ENCODE results near the gene PDE11A. TPM values are rescaled to one million over a fixed set of nuclear protein-coding genes. Genes with fewer than 3 reads are reported as not detected.

Gene PDE11A
- total and polyA plus RNA-seq, 10 donors = 0.02 to 1.2 (median 0.22) TPM; not detected in 3

DNA sequence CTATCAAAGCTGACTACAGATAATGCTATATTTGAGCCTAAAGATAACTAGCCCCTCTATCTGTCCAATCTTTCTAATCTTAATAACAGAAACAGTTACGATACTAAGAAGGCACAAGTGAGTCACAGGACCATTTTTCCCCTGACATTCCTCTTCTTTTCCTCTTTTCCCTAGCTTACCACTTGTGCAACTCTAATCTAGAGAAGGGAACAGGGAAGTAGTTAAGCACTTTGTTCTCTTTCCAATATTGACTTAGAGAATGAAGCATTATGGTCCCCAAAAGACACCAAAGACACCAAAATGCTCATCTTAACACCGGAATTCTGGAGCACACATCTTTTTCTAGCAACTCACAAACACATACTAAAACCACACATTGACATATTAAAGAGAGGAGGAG lies 1.8 kb downstream of the PDE11A start:
- intact Hi-C loops (cut with DNase I; ENCODE audit: low total_unique reads) = no loop called here
- peaks cover 0 to 13% (median 7%) of the 10 kb centered on the region in 6 donors for H3K4me1 ChIP-seq
- 69 to 92% (median 82%) methylated on average over 2 of the region's 2 CpGs for WGBS, 5 donors
- no peak overlapping the region for H3K27ac ChIP-seq
- peaks cover 0 to 63% (median 30%) of the 10 kb centered on the region in 7 donors for H3K27me3 ChIP-seq (replicated peaks in 1 of 7)
- H3K9me3 ChIP-seq = no peaks in the 10 kb centered on the region
- DNase-seq = no peak
- H3K4me3 ChIP-seq = no peak overlapping the region
- H3K36me3 ChIP-seq = no peaks in the 10 kb centered on the region
- TF ChIP-seq POLR2A (IDR thresholded peaks at IDR 0.05) (no peak), POLR2AphosphoS5 (IDR thresholded peaks at IDR 0.05) (no peak)
- TF ChIP-seq, protein P1, sequence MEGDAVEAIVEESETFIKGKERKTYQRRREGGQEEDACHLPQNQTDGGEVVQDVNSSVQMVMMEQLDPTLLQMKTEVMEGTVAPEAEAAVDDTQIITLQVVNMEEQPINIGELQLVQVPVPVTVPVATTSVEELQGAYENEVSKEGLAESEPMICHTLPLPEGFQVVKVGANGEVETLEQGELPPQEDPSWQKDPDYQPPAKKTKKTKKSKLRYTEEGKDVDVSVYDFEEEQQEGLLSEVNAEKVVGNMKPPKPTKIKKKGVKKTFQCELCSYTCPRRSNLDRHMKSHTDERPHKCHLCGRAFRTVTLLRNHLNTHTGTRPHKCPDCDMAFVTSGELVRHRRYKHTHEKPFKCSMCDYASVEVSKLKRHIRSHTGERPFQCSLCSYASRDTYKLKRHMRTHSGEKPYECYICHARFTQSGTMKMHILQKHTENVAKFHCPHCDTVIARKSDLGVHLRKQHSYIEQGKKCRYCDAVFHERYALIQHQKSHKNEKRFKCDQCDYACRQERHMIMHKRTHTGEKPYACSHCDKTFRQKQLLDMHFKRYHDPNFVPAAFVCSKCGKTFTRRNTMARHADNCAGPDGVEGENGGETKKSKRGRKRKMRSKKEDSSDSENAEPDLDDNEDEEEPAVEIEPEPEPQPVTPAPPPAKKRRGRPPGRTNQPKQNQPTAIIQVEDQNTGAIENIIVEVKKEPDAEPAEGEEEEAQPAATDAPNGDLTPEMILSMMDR (IDR thresholded peaks at IDR 0.05 in 8 of 11, conservative IDR thresholded peaks at IDR 0.05 in 3 of 11) = no peak

DNA sequence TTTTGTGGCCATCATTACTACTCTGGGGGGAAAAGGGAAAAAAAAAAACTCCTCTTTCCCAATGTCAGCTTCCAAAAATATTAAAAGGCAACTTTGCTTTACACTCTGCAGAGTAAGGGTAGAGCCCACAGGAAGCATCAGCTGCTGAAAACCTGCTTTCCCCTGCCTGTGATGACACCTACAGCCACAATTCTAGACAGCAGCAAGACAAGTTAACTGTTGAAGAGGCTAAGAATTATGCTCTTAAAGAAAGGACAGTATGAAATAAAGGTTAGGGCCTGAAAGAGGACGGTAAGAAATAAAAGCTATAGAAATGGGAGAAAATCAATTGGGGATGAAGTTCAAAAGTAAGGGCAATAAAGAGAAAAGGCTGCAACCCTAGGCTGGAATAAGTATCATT lies 3.0 kb downstream of the PDE11A start:
- WGBS, 5 donors = 67 to 86% (median 81%) methylated on average over 1 of the region's 1 CpG
- DNase-seq = no peak
- H3K27me3 ChIP-seq (replicated peaks in 1 of 7) = peaks cover 0 to 50% (median 27%) of the 10 kb centered on the region in 7 donors
- peaks cover 0 to 13% (median 7%) of the 10 kb centered on the region in 6 donors for H3K4me1 ChIP-seq
- TF ChIP-seq, protein P1 (IDR thresholded peaks at IDR 0.05 in 8 of 11, conservative IDR thresholded peaks at IDR 0.05 in 3 of 11) = no peak
- TF ChIP-seq POLR2A (IDR thresholded peaks at IDR 0.05) (no peak), POLR2AphosphoS5 (IDR thresholded peaks at IDR 0.05) (no peak)
- H3K9me3 ChIP-seq = no peaks in the 10 kb centered on the region
- H3K27ac ChIP-seq = no peak overlapping the region
- H3K4me3 ChIP-seq = no peak overlapping the region
- H3K36me3 ChIP-seq = no peaks in the 10 kb centered on the region
- intact Hi-C loops (cut with DNase I; ENCODE audit: low total_unique reads) = no loop called here

DNA sequence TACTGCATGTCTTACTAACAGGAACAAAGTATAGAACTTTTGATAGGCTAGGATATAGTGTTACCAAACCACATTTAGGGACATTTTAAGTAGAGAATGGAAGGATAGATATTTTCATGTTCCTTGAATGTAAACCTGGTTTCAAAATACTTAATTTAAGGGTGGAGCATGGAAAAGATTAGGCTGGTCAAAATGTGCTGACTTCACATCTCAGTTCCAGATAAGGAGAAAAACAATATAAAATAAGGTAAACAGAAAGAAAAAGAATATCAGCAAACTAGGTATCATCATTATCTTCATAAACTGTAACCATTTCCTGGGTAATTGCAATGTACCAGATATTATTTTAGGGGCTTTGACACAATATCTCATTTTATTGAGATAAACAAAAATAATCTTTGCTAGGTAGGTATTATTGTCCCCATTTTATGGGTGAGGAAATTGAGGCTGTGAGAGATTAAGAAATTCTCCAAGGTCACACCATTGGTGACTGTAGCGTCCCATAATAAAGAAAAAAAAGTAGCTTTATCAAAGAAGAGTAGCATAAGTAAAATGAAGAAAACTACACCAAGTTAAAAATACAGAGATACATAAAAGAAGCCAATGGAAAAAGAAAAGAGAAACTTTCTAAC lies 3.6 kb downstream of the PDE11A start:
- WGBS, 5 donors = 88 to 97% (median 90%) methylated on average over 1 of the region's 1 CpG
- no peak for DNase-seq
- Histone ChIP-seq H3K27me3 (replicated peaks in 1 of 7) (peaks cover 0 to 46% (median 22%) of the 10 kb centered on the region in 7 donors), H3K4me1 (peaks cover 0 to 13% (median 7%) of the 10 kb centered on the region in 6 donors), H3K27ac (no peak overlapping the region), H3K36me3 (no peaks in the 10 kb centered on the region), H3K4me3 (no peak overlapping the region), H3K9me3 (no peaks in the 10 kb centered on the region)
- no peak for TF ChIP-seq POLR2A (IDR thresholded peaks at IDR 0.05)
- TF ChIP-seq POLR2AphosphoS5 (IDR thresholded peaks at IDR 0.05) = no peak
- TF ChIP-seq, protein P1 (IDR thresholded peaks at IDR 0.05 in 8 of 11, conservative IDR thresholded peaks at IDR 0.05 in 3 of 11) = no peak
- intact Hi-C loops (cut with DNase I; ENCODE audit: low total_unique reads) = no loop called here

DNA sequence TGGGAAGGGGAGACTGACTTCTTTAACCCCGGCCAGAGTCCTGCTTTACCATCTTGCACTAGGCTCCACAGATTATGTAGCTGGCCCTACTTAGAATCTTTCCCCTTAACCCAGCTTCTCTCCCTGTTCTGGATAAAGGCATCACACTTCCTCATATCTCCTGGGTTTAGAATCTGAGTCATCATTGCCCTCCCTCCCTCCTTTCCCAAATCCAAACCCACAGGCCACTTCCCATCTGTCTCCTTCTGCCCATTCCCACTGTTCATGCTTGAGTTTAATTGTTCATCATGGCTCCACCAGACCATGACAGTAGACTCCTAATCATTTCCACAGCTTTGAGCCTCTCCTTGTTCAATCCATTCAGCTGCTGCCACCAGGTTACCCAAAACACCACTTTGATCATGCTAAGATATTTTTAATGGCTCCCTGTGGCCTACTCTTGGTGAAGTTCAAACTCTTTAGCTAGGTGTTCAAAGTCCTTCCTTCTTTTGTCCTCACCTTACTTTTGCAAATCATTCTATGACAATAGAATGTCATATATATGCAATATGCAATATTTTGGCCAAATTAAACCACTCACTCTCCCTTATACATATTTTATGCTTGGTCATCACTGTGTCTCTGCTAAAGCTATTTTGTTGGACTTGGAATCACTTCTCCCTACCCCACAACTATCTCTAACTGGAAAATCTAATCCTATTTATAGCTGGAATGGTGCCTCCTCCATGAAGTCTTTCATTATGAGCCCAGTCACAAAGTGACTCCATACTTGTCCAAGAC lies 5.5 kb downstream of the PDE11A start:
- intact Hi-C loops (cut with DNase I; ENCODE audit: low total_unique reads) = no loop called here
- Histone ChIP-seq H3K9me3 (no peaks in the 10 kb centered on the region), H3K4me1 (no peaks in the 10 kb centered on the region), H3K4me3 (no peak overlapping the region), H3K36me3 (no peaks in the 10 kb centered on the region), H3K27ac (no peak overlapping the region), H3K27me3 (replicated peaks in 1 of 7) (peaks cover 0 to 27% (median 6%) of the 10 kb centered on the region in 7 donors)
- WGBS, 5 donors = 88 to 100% (median 94%) methylated on average over 1 of the region's 1 CpG
- TF ChIP-seq, protein P1 (IDR thresholded peaks at IDR 0.05 in 8 of 11, conservative IDR thresholded peaks at IDR 0.05 in 3 of 11) = no peak
- no peak for DNase-seq
